Astrocyte of the hippocampus (primary cell): ENCODE results near the gene CSMD2.
A peak's percentile ranks its signal among the peaks of the same experiment; 100 is the strongest.
"Not testable (repeated sequence)": the region's sequence is repeated elsewhere in the genome, so short reads cannot be mapped to it uniquely, and the experiment has no call there.

Source experiments
- DNase-seq: peaks from one replicate; pipeline ENCODE4 v3.0.0; 2011; ENCODE audit warnings: low read depth, low spot score

CSMD2 gene

DNA sequence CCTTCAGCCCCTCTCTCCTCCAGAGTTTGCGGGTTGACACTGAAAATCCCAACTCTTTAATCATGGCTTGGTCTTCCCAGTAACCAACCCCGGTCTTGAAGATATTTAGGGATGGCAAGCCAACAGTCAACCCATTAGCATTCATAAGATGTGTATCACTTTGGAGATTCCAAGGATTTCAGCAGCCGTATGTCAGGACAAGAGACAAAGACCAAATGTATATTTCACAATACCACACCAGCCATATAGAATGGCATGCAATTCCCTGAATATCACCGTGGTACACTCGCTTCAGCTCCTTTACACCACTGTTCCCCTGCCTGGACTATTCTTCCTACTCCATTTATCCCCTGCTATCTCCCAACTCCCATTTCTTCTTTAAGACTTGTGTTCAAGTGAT, 109.2 kb downstream of the CSMD2 start:
- DNase-seq, result no peak

DNA sequence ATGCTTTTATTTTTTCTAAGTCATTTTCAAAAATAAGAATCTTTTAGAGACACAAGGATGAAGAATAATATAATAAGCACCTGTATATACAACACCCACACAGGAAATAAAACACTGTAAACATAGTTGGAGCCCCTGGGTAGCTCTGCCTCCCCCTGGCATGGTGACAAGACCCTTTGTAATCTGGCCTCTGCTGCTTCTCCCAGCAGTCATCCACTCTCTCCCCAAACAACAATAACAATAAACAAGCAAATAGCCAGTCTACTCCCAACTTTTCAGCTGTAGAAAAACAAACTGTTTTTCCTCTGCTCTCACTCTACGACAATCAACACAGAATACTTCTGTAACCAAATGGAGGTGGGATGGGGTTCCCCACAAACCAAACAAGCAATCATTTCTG, 110.1 kb downstream of the CSMD2 start:
- no peak for DNase-seq

GRCh38 chr1:34053660-34054059, 111.4 kb downstream of the CSMD2 start:
- DNase-seq, result no peak

DNA sequence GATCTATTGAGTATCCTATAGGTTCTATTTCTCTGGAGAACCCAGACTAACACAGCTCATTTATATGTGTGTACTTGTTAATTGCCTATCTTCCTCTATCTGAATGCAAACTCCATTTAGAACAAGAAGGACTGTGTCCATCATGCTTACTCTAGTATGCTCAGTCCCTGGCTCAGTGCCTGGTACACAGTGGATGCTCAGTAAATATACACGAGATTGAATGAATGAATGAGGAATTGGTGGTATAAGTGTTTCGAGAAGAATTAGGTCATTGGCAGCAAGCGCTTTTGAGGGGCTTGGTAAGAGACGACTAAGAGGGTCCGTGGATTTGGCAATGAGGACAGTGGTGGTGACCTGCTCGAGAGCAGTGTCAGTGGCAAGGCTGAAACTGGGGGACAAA, 112.5 kb downstream of the CSMD2 start:
- no peak for DNase-seq

- no peak for DNase-seq
Observed at GRCh38 chr1:34050709-34051485, 114.1 kb downstream of the CSMD2 start.

DNA sequence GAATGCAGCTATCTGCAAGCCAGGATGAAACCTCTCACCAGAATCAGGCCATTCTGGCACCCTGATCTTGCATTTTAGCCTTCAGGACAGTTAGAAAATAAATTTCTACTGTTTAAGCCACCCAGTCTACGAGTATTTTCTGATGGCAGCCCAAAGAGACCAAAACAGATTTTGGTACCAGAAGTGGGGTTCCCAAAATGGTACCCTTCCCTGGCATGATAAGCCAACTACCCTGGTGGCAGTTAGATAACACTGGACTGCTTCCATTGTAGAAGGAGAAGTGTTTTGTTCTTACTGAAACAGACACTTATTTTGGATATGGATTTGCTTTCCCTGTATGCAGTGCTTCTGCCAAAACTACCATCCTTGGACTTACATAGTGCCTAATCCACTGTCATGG, 115.0 kb downstream of the CSMD2 start:
- DNase-seq, result no peak

- no peak for DNase-seq
Observed at GRCh38 chr1:34049477-34049876, 115.6 kb downstream of the CSMD2 start.

DNA sequence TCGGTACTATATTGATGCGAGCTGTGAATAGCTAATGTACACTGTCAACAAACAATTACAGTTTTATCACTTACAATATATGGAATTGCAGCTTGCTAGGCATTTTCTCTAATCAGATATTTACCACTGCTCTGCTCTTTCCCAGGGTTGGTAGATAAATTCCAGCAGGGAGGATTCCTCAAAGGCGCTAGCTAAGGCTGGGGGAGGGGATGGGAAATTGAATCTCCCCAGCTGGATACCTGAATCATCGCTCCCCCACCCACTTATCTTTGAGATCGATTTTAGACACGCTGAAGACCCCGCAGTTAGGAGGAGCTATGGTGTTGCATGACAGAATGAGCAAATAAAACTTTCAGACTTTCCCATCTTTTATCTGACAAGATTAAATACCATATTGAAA, 127.2 kb downstream of the CSMD2 start:
- no peak for DNase-seq

DNA sequence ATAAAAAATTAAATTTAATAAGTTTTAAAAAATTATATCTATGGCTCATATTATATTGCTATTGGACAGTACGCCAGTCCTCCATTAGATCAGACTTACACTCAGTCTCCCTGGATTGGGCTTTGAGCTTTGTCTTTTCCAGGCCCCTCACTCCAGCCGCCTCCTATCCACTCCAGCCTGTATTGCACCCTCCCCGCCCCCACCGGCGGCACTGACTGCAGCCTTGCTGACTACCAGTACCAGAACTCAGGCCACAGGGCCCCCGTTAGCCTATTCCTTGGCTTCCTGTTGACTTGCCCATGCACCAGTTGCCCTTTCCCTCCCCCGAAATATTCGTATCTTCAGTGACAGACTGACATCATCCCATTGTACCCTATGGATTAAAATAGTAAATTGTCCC, 127.9 kb downstream of the CSMD2 start:
- DNase-seq, result no peak

DNA sequence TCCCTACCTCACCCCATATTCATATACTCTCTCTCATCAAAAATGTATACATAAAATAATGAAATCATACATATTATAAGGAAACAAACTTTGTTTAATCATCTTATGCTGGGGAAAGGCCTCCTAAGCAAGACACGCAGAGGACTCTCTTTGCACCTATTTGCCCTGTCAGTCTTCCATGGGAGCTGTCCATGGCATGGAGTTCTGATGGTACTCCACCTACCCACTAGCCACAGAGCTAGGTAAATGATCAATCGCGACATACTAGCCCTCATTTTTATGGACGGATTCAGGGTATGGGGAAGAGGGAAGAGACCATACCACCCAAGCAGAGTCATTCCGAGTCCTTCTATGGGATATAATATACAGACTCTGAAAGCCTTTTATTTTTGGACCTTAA, 131.0 kb downstream of the CSMD2 start:
- no peak for DNase-seq

DNA sequence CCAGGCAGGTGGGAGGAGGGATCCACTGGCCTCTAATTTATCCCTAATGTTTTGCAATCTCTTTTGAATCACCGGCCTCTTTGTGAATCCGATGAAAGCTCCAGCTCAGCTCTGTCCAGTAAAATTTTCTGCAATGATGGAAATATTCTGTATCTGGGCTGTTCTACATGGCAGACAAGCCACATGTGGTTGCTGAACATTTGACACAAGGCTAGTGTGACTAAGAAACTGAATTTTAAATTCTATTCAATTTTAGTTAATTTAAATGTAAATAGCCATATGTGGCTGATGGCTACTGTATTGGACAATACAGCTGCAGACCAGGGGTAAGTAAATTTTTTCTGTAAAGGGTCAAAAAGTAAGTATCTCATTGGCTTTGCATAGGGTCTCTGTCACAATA, 135.1 kb downstream of the CSMD2 start:
- DNase-seq, result no peak

GRCh38 chr1:34029515-34029914, 135.5 kb downstream of the CSMD2 start:
- DNase-seq, result no peak

GRCh38 chr1:34028381-34029055, 136.5 kb downstream of the CSMD2 start:
- DNase-seq, result no peak

- DNase-seq, result no peak
Observed at GRCh38 chr1:34025675-34026074, 139.4 kb downstream of the CSMD2 start.

GRCh38 chr1:34024485-34024884, 140.5 kb downstream of the CSMD2 start:
- DNase-seq, result no peak

DNA sequence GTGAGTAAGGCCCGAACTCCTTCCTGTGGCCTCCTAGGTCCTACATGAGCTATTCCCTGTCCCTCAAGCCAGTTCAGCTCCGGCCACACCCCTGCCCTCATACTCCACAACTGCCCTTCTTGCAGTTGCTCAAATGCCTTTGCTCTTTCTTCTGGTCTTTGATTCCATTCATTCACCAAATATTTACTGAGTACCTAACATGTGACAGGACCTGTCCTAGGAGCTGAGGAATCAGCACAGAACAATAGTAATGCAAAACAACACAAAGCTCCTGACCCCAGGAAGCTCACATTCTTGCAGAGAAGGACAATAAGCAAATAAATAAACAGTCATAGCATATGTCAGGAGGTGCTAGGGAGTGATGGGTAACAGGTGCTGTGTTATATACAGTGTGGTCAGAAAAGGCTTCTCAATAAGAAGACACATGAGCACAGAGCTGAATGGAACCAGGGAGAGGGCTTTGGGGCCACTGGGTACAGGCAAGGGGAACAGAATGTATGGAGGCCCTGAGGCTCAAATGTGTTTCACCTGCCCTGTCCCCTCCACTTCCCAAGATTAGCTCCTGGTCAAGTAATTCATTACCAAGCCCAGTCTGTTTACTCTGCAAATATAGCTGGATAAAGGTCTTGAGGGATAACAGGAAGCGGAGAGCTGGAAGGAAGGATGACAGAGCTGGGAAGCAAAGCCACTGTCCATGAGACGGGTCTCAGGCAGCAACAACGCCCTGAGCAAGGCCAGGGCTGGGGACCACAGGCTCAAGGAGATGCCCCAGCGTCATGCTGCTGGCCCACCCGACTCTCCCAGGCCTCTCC, 145.1 kb downstream of the CSMD2 start:
- DNase-seq, result no peak

DNA sequence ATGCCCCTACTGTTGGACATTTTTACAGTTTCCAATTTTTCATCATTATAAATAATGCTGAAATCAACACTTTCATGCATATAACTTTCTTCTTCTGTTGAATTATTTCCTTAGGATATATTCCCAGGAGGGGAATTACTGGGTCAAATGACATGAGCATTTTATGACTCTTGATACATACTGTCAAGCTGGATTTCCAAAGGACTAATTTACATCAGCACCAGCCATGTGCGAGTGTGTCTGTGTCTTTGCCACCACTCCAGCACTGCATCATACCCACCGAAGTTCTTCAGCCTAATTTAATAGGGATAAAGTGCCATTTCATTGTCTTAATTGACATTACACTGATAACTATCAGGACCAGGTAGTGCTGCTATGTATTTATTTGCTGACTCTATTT, 146.7 kb downstream of the CSMD2 start:
- DNase-seq, result no peak

GRCh38 chr1:34016281-34016680, 148.7 kb downstream of the CSMD2 start:
- not testable (repeated sequence) for DNase-seq

GRCh38 chr1:34013958-34014737, 150.9 kb downstream of the CSMD2 start:
- DNase-seq, result no peak

DNA sequence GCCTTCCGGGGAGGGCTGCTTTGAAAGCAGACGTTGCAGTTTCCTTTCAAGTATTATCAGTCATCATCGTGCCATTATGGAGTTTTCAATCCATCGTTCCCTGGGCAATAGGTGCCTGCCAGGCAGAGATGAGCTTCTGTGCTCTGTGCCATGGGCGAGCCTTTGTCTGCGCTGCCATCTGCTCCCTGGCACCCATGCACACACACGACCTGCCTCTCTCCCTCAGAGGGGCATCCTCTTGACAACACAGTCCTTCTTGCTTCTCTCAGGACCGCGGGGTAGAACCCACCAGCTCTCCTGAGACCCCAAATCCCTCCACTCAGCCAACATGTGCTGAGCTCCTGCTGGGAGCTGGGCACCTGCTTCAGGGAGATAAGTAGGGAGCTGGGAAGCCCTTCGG, 151.9 kb downstream of the CSMD2 start:
- DNase-seq, result no peak

GRCh38 chr1:34009340-34009985, 155.6 kb downstream of the CSMD2 start:
- DNase-seq, result peak; percentile 10
